NCI-H128 (cell line): ENCODE data around the gene A2ML1.
"Not testable (repeated sequence)": the region's sequence is repeated elsewhere in the genome, so short reads cannot be mapped to it uniquely, and the experiment has no call there.

Experiments
- DNase-seq: peaks from one replicate; lab custom pipeline; 2025; ENCODE audit not compliant: unreplicated experiment; lab: John Stamatoyannopoulos, UW

A2ML1 gene

GRCh38 chr12:8816448-8817050 is 5.9 kb upstream of the A2ML1 start:
- DNase-seq, result no peak

GRCh38 chr12:8817856-8818255 is 4.6 kb upstream of the A2ML1 start:
- no peak for DNase-seq

GRCh38 chr12:8818526-8818925 is 3.9 kb upstream of the A2ML1 start:
- no peak for DNase-seq

- DNase-seq, result no peak
Observed at GRCh38 chr12:8819666-8819980, 2.8 kb upstream of the A2ML1 start.

- DNase-seq, result not testable (repeated sequence)
Observed at GRCh38 chr12:8820676-8821407, 1.6 kb upstream of the A2ML1 start.

- DNase-seq, result no peak
Observed at GRCh38 chr12:8821591-8821990, 830 bp upstream of the A2ML1 start.

GRCh38 chr12:8823565-8824300 is 1.3 kb downstream of the A2ML1 start:
- DNase-seq, result no peak

- no peak for DNase-seq
Observed at GRCh38 chr12:8827551-8828256, 5.3 kb downstream of the A2ML1 start.

- no peak for DNase-seq
Observed at GRCh38 chr12:8828257-8829124, 6.1 kb downstream of the A2ML1 start.

GRCh38 chr12:8829125-8829518 is 6.7 kb downstream of the A2ML1 start:
- no peak for DNase-seq

GRCh38 chr12:8829621-8830020 is 7.2 kb downstream of the A2ML1 start:
- DNase-seq, result no peak

GRCh38 chr12:8831116-8831515 is 8.7 kb downstream of the A2ML1 start:
- DNase-seq, result no peak

- DNase-seq, result no peak
Observed at GRCh38 chr12:8832500-8832899, 10.1 kb downstream of the A2ML1 start.

- DNase-seq, result no peak
Observed at GRCh38 chr12:8834230-8834629, 11.8 kb downstream of the A2ML1 start.

GRCh38 chr12:8837291-8837690 is 14.9 kb downstream of the A2ML1 start:
- no peak for DNase-seq

GRCh38 chr12:8840321-8840720 is 17.9 kb downstream of the A2ML1 start:
- no peak for DNase-seq

GRCh38 chr12:8840938-8841633 is 18.7 kb downstream of the A2ML1 start:
- DNase-seq, result no peak

GRCh38 chr12:8841778-8842177 is 19.4 kb downstream of the A2ML1 start:
- no peak for DNase-seq

GRCh38 chr12:8844665-8845064 is 22.2 kb downstream of the A2ML1 start:
- DNase-seq, result no peak

GRCh38 chr12:8846305-8846704 is 23.9 kb downstream of the A2ML1 start:
- no peak for DNase-seq
